Measurements from ENCODE around the gene RNF180. TPM values are rescaled to one million over a fixed set of nuclear protein-coding genes. Genes with fewer than 3 reads are reported as not detected.

The RNF180 gene
- total RNA-seq, 1 donor from 2014 or later = 5.3 TPM

GRCh38 chr5:64163135-64163534 is 2.5 kb upstream of the RNF180 start:
- H3K9me3 Mint-ChIP-seq (ENCODE audit: unreplicated experiment) = no peaks in the 10 kb centered on the region
- H3K4me3 Mint-ChIP-seq (ENCODE audit: unreplicated experiment) = no peak overlapping the region
- DNase-seq (ENCODE audit: extremely low spot score, unreplicated experiment) = no peak
- H3K4me1 Mint-ChIP-seq (ENCODE audit: unreplicated experiment) = peaks cover 7% of the 10 kb centered on the region
- no peak overlapping the region for H3K27ac Mint-ChIP-seq (ENCODE audit: unreplicated experiment)
- no peak for TF ChIP-seq CTCF (IDR thresholded peaks at IDR 0.05)
- H3K27me3 Mint-ChIP-seq (ENCODE audit: unreplicated experiment) = peaks cover 55% of the 10 kb centered on the region
- no peaks in the 10 kb centered on the region for H3K36me3 Mint-ChIP-seq (ENCODE audit: unreplicated experiment)

DNA sequence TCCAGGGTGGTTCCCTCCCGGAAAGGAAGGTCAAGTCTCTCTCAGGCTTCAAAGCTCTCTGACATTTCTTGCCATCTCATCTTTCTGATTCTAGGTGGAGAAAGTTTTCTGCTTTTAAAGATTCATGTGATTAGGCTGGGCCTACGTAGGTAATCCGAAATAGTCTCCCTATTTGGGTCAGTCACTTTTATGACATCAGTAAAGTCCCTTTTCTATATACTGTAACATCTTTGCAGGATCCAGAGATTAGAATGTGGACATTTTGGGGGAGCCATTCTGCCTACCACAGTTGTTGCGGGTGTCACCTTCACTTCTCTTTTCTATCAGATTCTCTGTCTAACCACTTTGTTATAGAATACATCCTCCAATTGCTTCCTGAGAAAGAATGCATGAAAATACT is 1.9 kb upstream of the RNF180 start:
- Mint-ChIP-seq H3K9me3 (ENCODE audit: unreplicated experiment) (no peaks in the 10 kb centered on the region), H3K4me1 (ENCODE audit: unreplicated experiment) (peaks cover 7% of the 10 kb centered on the region), H3K27me3 (ENCODE audit: unreplicated experiment) (peaks cover 55% of the 10 kb centered on the region), H3K36me3 (ENCODE audit: unreplicated experiment) (no peaks in the 10 kb centered on the region), H3K4me3 (ENCODE audit: unreplicated experiment) (no peak overlapping the region), H3K27ac (ENCODE audit: unreplicated experiment) (no peak overlapping the region)
- no peak for TF ChIP-seq CTCF (IDR thresholded peaks at IDR 0.05)
- no peak for DNase-seq (ENCODE audit: extremely low spot score, unreplicated experiment)

GRCh38 chr5:64164166-64164565 is 1.5 kb upstream of the RNF180 start:
- no peak for TF ChIP-seq CTCF (IDR thresholded peaks at IDR 0.05)
- peaks cover 7% of the 10 kb centered on the region for H3K4me1 Mint-ChIP-seq (ENCODE audit: unreplicated experiment)

GRCh38 chr5:64165160-64165499 is 513 bp upstream of the RNF180 start:
- H3K4me1 Mint-ChIP-seq (ENCODE audit: unreplicated experiment) = peaks cover 7% of the 10 kb centered on the region
- no peak overlapping the region for H3K27ac Mint-ChIP-seq (ENCODE audit: unreplicated experiment)
- H3K4me3 Mint-ChIP-seq (ENCODE audit: unreplicated experiment) = peak overlapping the region; percentile 78
- DNase-seq (ENCODE audit: extremely low spot score, unreplicated experiment) = no peak
- H3K27me3 Mint-ChIP-seq (ENCODE audit: unreplicated experiment) = peaks cover 58% of the 10 kb centered on the region
- H3K36me3 Mint-ChIP-seq (ENCODE audit: unreplicated experiment) = no peaks in the 10 kb centered on the region
- H3K9me3 Mint-ChIP-seq (ENCODE audit: unreplicated experiment) = no peaks in the 10 kb centered on the region
- no peak for TF ChIP-seq CTCF (IDR thresholded peaks at IDR 0.05)

More at GRCh38 chr5:64164166-64164565, 1.5 kb upstream of the RNF180 start:
- H3K9me3 Mint-ChIP-seq (ENCODE audit: unreplicated experiment) = no peaks in the 10 kb centered on the region
- H3K36me3 Mint-ChIP-seq (ENCODE audit: unreplicated experiment) = no peaks in the 10 kb centered on the region
- no peak overlapping the region for H3K4me3 Mint-ChIP-seq (ENCODE audit: unreplicated experiment)
- H3K27ac Mint-ChIP-seq (ENCODE audit: unreplicated experiment) = no peak overlapping the region
- peaks cover 57% of the 10 kb centered on the region for H3K27me3 Mint-ChIP-seq (ENCODE audit: unreplicated experiment)
- DNase-seq (ENCODE audit: extremely low spot score, unreplicated experiment) = no peak

- H3K4me1 Mint-ChIP-seq (ENCODE audit: unreplicated experiment) = peaks cover 7% of the 10 kb centered on the region
- H3K9me3 Mint-ChIP-seq (ENCODE audit: unreplicated experiment) = no peaks in the 10 kb centered on the region
- no peak for DNase-seq (ENCODE audit: extremely low spot score, unreplicated experiment)
- peak overlapping the region; percentile 79 for H3K4me3 Mint-ChIP-seq (ENCODE audit: unreplicated experiment)
- H3K27ac Mint-ChIP-seq (ENCODE audit: unreplicated experiment) = no peak overlapping the region
- no peak for TF ChIP-seq CTCF (IDR thresholded peaks at IDR 0.05)
- H3K27me3 Mint-ChIP-seq (ENCODE audit: unreplicated experiment) = peaks cover 57% of the 10 kb centered on the region
- H3K36me3 Mint-ChIP-seq (ENCODE audit: unreplicated experiment) = no peaks in the 10 kb centered on the region
Observed at GRCh38 chr5:64166201-64166959, 737 bp downstream of the RNF180 start.
